Stimulated activated CD8-positive, alpha-beta memory T cell treated with anti-CD3 and anti-CD28 coated beads, Interleukin-2, amount 100 ng/mL, for 48 hours (primary cell): ENCODE data around the gene TPX2.
"Not testable (repeated sequence)": the region's sequence is repeated elsewhere in the genome, so short reads cannot be mapped to it uniquely, and the experiment has no call there.

Source experiments
- DNase-seq, 2 donors: peaks; one replicate each; pipeline ENCODE4 v3.0.0-alpha.2; 2020; ENCODE audit warnings: low read depth in 2 of 2

The TPX2 gene

DNA sequence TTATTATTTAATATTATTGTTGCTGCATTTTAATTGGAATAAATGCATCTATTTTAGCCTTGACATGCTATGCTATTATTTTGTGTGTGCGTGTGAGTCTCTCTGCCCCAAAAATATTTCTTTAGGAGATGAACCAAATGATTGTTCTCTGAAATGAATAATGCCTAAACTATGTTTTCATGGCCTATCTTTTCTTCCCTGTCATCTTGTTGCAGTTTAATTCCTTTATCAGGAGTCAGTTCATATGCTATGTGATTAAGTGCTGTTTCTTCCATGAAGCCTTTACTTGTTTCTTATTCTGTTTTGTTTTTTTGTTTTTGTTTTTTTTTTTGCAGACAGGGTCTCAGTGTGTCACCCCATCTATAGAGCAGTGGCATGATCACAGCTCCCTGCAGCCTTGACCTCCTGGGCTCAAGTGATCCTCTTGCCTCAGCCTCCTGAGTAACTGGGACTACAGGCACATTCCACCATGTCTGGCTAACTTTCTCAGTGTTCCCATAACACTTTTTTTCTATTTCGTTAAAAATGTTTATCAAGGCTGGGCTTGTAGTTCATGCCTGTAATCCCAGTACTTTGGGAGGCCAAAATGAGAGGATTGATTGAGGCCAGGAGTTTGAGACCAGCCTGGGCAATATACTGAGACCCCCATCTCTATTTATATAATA lies 25.7 kb downstream of the TPX2 start:
- DNase-seq: no peak

DNA sequence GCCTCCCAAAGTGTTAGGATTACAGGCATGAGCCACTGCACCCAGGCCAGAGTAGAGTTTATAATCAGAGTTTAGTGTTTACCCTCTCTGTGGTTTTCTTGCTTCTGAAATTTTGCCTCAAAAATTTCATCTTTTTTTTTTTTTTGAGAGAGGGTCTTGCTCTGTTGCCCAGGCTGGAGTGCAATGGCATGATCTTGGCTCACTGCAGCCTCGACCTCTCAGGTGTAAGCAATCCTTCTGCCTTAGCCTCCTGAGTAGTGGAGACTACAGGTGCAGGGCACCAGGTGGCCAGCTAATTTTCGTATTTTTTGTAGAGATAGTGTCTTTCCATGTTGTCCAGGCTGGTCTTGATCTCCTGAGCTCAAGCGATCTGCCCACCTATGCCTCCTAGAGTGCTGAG lies 28.7 kb downstream of the TPX2 start:
- DNase-seq: no peak

DNA sequence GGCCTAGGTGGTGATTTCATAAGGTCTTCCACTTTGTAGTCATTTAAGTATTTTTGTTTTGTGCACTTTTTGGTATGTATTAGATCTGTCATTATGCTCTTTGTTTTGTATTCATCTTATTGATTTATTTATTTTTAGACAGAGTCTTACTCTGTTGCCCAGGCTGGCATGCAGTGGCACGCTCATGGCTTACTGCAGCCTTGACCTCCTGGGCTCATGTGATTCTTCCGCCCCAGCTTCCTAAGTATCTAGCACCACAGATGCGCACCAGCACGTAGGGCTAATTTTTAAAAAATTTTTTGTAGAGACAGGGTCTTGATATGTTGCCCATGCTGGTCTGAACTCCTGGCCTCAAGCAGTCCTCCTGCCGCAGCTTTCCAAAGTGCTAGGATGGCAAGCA lies 30.6 kb downstream of the TPX2 start:
- no peak for DNase-seq

DNA sequence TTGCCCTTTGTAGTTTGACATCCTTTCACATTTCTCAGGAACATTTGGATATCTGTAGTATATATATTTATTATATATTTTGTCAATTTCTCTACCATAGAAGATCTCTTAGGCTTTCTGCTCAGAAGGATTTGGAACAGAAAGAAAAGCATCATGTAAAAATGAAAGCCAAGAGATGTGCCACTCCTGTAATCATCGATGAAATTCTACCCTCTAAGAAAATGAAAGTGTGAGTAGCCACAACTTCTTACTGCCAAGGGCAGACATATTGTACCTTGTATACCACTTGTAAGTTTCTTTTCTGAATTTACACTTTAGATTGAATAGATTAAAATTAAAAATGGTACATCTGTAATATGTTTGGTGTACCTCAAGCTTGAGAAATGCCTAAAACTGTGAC lies 31.2 kb downstream of the TPX2 start:
- DNase-seq: no peak

DNA sequence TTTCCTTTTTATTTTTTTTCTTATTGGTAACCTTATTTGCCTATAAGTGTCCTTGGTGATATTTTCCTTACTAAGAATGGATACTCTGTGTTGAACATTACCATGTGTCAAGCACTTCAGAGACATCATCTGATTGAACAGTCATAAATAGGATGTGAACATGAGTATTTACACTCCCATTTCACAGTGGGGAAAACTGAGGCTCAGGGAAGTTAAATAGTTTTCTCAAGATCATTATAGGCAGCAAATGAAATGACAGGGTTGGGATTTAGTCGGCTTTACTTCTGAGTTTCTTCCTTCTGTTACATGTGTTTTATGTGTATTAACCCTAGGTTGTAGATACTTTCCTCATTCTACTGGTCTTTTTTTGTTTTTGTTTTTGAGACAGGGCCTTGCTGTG lies 35.3 kb downstream of the TPX2 start:
- no peak for DNase-seq

DNA sequence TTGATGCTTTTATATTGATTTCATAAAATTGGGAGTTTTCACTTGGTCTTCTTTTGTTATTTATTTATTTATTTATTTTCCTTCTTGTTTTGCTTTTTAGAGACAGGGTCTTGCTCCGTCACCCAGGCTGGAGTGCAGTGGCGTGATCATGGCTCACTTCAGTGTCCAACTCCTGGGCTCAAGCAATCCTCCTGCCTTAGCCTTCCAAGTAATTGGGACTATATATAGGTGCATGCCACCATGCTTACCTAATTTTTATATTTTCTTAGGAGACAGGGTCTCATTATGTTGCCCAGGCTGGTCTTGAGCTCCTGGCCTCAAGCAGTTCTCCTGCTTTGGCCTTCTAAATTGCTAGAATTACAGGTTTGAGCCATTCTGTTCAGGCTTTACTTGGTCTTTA lies 41.7 kb downstream of the TPX2 start:
- DNase-seq: no peak

DNA sequence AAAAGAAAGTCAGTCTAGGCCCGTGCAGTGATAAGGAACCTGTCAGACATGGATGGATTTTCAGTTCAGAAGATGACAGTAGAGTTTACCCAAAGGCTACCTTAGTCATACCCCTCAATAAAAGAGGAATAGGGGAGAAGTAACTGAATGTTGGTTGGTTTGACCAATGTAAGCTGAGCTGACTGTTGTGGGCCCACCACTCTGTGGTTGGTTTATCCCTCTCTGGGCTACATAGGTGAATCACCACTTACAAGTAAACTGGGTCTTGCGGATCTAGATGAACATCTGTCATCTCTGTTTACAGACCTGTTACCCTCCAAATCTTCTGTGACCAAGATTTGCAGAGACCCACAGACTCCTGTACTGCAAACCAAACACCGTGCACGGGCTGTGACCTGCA lies 42.9 kb downstream of the TPX2 start:
- no peak for DNase-seq

DNA sequence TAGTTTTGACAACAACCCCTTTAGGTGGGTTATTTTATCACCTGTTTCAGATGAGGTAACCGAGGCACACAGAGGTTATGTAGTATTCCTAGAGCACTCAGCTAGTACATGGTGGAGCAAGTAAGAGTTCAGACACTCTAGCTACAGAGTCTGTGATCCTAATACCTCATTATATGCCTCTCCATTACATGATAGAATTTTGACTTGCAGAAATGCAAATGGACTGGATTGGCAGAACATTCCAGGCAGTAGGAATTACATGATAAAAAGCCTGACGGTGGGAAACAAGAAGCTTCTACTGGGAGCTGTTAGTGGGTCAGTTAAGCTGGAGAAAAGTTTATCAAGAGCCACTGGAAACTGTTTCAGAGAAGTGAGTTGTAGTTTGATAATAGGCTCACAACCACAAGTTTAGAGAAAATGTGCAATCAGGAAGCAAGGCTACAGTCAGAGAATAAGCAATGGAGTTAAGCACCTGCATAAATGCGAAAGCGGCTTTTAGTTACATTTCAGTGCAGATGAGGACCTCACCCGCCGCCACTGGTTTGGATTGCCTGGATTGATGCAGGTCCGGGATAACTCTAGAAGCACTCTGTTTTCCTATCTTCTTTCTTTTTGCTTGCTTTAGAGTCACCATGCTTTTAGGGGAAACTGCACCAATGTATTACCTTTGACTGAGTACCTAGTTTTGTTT lies 45.4 kb downstream of the TPX2 start:
- DNase-seq: no peak

DNA sequence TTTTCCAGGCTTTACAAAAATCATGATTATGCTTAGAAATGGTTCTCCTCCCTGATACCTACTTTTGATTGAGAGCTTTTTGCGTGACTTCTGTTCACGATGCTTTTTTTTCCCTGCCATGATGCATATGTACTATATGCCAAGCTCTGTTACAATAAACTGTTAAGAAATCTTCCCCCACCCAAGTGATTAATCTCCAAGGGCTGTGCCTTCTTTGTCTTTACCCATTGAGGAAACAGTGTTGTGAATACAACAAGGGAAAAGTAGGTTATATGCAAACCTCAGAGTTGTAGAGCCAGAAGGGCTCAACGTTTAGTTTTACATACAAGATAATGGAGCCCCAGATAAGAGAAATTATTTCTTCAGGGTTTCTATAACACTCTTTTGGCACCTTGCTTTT lies 46.0 kb downstream of the TPX2 start:
- no peak for DNase-seq

DNA sequence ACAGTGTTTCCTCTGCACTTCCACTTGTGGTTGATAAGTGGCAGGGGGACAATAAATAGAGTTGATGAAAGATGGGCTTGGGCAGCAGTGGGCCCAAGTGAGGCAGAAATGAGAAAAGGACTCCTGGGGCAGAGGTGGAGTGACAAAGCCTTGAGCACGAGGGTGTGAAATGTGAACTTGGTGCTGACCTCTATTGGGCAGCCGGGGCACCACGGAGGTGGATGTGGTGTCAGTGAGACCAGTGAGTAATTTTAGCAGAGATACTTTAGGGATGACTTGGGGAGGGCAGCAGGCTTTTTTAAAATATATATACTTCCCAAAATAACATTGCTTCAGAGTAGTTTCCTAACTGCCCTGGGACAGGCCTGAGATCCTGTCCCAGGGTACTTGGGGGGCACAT lies 49.5 kb downstream of the TPX2 start:
- DNase-seq: no peak

DNA sequence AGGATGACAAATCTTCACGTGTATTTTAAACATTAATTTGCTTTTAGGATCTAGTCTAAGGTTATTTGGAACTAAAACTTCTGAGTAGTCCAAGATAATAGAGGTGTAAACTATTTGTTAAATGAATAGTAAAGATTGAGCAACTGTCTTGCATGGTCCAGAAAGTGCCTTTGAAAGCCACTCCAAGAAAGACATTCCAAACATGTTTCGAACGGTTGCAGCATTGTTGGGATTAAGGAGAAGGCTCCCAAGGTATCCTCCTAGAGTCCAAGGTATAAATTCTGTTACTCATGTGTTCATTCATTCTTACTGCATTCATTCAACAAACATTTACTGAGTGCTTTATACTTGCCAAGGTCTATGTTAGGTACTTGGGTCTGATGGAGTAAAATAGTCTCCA lies 51.3 kb downstream of the TPX2 start:
- DNase-seq: no peak

DNA sequence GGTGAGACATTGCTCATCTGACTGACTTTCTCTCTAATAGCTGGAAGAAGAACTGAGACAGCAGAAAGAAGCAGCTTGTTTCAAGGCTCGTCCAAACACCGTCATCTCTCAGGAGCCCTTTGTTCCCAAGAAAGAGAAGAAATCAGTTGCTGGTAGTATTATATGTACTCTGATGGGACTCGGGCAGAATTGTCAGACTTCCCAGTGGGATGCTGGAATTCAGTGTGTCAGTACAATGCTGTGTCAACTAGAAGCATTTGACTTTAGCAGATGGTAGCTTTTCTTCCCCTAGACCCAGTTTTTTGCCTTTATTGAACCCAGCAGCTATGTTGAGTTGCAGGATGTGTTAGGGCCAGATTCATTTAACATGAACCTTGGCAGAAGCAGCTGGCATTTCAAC lies 58.3 kb downstream of the TPX2 start:
- DNase-seq: no peak

DNA sequence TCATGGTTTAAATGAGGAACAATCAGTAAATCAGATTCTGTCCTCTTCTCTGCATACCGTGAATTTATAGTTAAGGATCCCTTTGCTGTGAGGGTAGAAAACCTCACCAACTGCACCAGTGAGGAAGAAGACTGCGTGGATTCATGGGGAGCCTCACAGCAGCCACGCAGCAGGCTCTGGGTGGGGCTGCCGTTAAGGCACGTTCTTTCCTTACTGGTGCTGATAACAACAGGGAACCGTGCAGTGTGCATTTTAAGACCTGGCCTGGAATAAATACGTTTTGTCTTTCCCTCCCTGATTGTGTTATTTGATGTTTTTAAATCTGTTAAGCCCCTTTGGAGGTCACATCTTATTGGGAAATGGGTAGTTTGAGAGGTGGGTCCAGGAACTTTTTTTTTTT lies 62.4 kb downstream of the TPX2 start:
- DNase-seq: no peak

DNA sequence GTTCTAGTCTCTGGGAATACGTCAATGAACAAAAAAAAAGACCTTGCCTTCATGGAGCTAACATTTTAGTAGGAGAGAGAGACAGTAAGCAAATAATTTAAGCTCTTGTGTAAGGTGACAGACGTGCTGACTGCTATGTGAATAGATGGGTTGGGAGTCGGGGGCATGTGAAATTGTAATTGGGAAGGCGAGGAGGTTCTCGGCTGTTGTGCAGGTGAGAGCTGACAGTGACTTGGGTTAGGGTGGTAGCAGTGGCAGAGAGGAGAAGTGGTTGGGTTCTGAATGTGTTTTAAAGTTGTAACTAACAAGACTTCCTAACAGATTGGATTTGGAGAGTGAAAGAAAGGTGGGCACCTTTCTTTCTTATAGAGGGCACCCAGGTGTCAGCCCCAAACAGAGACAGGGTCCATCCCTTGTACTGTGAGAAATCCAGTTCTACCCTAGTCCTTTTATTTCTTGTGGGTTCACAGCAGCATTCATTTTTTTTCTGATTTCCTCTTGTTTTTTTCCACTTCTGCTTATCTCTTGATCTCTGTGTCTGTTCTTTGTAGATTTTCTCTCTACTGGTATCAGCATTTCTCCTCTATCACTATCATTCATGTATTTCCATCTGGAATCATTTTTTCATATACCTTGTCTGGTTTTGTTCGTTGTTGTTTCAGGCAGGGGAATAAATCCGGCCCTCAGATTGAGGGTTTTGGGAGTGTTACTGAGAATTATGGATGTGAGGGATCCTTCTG lies 64.6 kb downstream of the TPX2 start:
- DNase-seq: no peak

DNA sequence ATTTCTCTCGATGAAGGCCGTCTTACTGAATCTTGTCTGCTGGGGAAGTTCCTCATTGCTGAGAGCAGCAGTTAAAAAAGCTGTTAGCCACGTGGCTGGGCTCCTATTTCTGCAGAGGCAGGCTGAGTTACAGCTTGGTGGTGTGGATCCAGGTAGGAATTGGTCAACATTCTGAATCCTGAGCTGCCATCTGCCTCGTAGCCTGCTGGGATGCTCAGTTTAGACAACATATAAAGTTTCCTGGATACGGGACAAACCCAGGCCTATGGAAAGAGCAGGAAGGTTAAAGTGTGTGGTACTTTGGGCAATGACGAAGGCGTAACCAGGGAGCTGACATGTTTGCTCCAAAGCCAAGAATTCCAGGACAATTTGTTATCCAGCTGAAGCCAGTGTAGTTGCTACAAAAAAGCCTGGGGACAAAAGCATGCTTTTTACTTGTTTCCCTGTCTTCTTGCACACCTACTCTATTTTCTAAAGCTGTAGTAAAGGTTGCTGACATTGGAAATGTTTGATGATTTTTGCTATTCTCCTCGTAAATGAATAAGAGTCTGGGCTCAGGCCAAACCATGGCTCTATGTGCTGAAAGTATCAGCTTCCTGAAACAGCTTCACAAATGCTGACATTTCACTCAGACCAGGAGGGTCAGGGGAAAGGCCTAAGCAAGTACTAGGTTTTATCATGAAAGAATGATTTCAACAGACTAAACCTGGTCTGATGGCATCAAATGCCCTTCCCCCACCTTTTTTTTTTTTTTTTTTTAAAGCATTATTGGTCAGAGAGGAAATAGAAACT lies 67.7 kb downstream of the TPX2 start:
- DNase-seq: no peak

DNA sequence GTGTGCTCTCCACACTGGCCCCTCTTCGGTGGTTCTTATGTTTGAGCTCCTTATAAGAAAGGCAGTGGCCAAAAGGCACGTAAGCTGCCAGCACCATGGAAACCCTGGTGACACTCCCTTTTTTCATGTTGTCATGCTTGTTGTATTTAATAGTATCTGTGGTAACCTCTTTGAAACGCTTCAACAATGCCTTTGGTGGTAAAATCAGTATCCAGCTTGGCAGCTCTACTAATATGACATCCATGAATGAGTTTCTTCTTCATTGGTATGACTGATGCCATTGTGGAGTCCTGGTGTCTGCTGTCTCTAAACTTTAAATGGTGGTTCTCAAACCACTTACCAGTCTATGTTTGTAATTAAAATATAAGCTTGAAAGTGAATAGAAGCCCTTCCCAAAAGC lies 69.4 kb downstream of the TPX2 start:
- no peak for DNase-seq

DNA sequence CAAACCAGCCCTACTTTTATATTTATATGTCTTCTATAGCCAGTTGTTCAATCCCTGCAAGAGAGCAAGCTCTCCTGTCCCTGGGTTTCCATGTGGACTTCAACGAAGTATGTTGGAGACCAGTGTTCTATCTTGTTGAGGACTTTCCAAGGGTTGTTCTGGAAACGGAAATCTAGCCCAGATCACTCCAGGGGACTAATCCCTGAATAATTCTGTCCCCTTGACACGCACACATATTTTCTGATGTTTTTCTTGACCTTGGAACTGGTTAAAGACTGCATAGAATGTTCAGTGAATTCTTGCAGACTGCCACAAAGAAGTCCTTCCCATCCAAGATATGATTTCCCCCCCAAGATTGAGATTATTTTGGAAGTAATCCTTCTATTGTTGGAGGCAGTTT lies 70.6 kb downstream of the TPX2 start:
- no peak for DNase-seq

DNA sequence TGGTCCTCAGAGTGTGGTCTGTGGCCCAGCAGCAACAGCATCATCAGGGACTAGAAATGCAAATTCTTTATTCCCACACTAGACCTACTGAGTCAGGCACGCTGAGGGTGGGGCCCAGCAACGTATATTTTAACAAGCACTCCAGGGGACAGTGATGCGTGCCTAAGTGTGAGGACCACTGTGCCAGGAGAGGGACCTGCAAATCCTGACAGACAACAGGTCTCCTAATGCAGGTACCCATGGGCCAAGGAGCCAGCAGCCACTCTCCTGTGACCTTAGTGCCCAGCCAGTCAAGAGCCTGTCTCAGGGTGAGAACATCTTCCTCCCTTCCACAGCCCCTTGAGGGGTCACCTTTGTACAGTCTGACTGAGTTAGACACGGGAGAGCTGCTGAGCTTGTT lies 72.1 kb downstream of the TPX2 start:
- no peak for DNase-seq

DNA sequence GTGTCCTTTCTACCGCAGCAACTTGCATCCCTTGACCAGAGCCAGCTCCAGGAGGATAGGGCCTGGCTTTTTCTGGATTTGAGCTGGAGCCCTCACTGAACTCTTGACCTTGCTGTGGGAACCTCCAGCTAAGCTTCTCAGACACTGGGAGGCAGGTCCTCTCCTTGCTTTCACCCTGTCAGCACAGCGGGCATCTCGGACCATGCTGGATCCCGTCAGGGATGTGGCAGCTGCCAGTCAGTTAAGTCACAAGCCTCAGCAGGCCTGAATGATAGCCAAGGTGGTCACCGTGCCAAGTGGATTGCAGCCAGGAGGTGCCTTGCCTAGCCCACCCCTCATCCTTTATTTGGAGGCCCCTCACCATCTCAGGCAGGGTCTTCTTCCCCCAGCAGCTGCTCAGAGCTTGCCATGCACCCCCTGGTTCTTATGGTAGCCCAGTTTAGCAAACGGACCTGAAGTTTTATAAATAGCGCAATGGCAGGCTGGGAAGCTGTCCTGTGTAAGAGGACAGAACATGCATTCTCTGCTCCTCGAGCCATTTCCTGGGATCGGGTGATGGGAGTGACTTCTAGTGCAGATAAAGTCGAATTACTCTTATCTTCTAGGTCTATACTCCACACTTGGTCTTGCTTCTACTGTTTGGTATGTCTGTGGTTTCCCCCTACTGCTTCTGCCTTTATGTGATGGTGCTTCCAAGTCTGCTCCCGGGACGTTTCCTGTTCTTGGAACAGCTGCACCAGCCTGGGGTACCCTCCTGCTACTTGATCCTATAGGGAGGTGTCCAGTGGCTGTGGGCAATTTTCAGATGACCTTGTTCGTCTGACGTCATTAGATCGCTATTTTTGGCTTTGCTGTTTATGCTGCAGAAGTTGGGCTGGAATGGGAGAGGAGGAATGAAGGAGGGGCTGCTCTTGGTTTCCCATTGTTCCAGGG lies 73.0 kb downstream of the TPX2 start:
- DNase-seq: no peak

DNA sequence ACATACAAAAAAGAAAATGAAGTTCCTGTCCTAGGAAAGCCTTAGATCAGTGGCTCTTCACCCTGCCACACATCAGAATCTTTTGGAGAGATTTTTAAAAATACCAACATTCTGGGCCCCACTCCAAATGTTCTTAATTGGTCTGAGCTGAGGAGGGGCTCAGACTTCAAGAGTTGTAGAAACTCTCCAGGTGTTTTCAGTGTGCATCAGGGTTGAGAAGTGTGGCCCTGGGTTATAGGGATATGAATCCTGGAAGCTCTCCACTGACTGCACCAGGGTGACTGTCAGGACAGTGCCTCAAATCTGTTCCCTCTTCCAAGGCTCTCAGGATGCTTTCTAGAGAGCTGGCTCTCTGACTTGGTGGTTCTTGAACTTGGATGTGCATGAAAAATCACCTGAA lies 74.5 kb downstream of the TPX2 start:
- no peak for DNase-seq

DNA sequence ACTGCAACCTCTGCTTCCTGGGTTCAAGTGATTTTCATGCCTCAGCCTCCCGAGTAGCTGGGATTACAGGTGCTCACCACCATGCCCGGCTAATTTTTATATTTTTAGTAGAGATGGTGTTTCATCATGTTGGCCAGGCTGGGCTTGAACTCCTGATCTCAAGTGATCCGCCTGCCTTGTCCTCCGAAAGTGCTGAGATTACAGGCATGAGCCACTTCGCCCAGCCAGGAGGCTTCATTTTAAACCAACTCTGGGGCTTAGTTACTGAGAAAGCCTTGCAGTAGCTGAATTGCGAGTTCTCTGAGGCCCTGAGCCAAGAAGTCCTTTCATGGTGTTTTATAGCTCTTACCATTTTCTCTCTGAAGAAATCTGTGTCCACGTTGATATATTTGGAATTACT lies 75.1 kb downstream of the TPX2 start:
- not testable (repeated sequence) for DNase-seq
